CD14-positive monocyte (primary cell): ENCODE measurements around the gene HOPX. TPM values are rescaled to one million over a fixed set of nuclear protein-coding genes. Genes with fewer than 3 reads are reported as not detected.

Experiments
- DNase-seq, 3 donors: peaks; one replicate each; pipeline ENCODE4 v3.0.0-alpha.2; 2011 to 2022
- H2AFZ ChIP-seq: 2 replicates; pipeline ENCODE4 v1.6.0; 2012; ENCODE audit warnings: mild to moderate bottlenecking, low read depth, low read length, inconsistent platforms; ENCODE audit not compliant: insufficient read depth, poor library complexity, severe bottlenecking
- H3K27ac ChIP-seq, 2 donors: 1 replicate in 1 of 2; 2 replicates in 1 of 2; pipeline ENCODE4 v1.5.1; 2012 to 2013; ENCODE audit warnings: low read length in 2 of 2, control low read depth in 1 of 2, inconsistent platforms in 1 of 2, low read depth in 1 of 2, mild to moderate bottlenecking in 1 of 2
- H3K27me3 ChIP-seq, 2 donors: one replicate each; pipeline versions ENCODE4 v1.6.0 to v1.6.1; 2011 to 2013; ENCODE audit warnings: low read length in 2 of 2; ENCODE audit not compliant: control insufficient read depth in 2 of 2, insufficient read depth in 2 of 2
- H3K36me3 ChIP-seq, 2 donors: replicated peaks in 1 of 2; 1 replicate in 1 of 2; 2 replicates in 1 of 2; pipeline versions ENCODE4 v1.5.1 to v1.6.1; 2012 to 2013; ENCODE audit warnings: low read length in 2 of 2, control low read depth in 1 of 2, inconsistent platforms in 1 of 2, mild to moderate bottlenecking in 1 of 2; ENCODE audit not compliant: insufficient read depth in 2 of 2, control insufficient read depth in 1 of 2
- H3K4me1 ChIP-seq, 2 donors: 1 replicate in 1 of 2; 2 replicates in 1 of 2; pipeline versions ENCODE4 v1.5.1 to v1.6.1; 2012 to 2013; ENCODE audit warnings: low read length in 2 of 2, control low read depth in 1 of 2, inconsistent platforms in 1 of 2, mild to moderate bottlenecking in 1 of 2, moderate library complexity in 1 of 2; ENCODE audit not compliant: insufficient read depth in 2 of 2, control insufficient read depth in 1 of 2
- H3K4me2 ChIP-seq: replicated peaks from 2 replicates; pipeline ENCODE3; 2012; ENCODE audit warnings: low read length, moderate library complexity, mild to moderate bottlenecking; ENCODE audit not compliant: poor library complexity, severe bottlenecking; ENCODE audit errors: extremely low read depth
- H3K4me3 ChIP-seq, 3 experiments: fragments of 200-600 bp in 1 of 3; sonication (generic) in 1 of 3; replicated peaks in 1 of 3; 1 replicate in 2 of 3; 2 replicates in 1 of 3; pipeline ENCODE4 v1.5.1; 2011 to 2013; ENCODE audit warnings: low read length in 3 of 3, mild to moderate bottlenecking in 3 of 3, control low read depth in 2 of 3, low read depth in 2 of 3, inconsistent platforms in 1 of 3, moderate library complexity in 1 of 3
- H3K79me2 ChIP-seq: 2 replicates; pipeline ENCODE4 v1.6.0; 2012; ENCODE audit warnings: mild to moderate bottlenecking, control low read depth, inconsistent platforms, low read length, moderate library complexity; ENCODE audit not compliant: insufficient read depth
- H3K9ac ChIP-seq: 2 replicates; pipeline ENCODE4 v1.6.0; 2017; ENCODE audit warnings: low read length, mild to moderate bottlenecking; ENCODE audit not compliant: insufficient read depth, poor library complexity, severe bottlenecking
- H3K9me3 ChIP-seq, 2 donors: replicated peaks in 1 of 2; 1 replicate in 1 of 2; 2 replicates in 1 of 2; pipeline versions ENCODE4 v1.5.1 to v1.6.1; 2012 to 2013; ENCODE audit warnings: low read length in 2 of 2, control low read depth in 1 of 2; ENCODE audit not compliant: control insufficient read depth in 1 of 2, insufficient read depth in 1 of 2
- H4K20me1 ChIP-seq: 2 replicates; pipeline ENCODE4 v1.6.0; 2012; ENCODE audit warnings: mild to moderate bottlenecking, low read length, control low read depth, moderate library complexity; ENCODE audit not compliant: insufficient read depth
- H3K27ac Mint-ChIP-seq, 7 donors: one replicate each; pipeline ENCODE4 v1.8.0; 2020; ENCODE audit warnings: mild to moderate bottlenecking in 7 of 7, mixed read lengths in 7 of 7, moderate library complexity in 6 of 7, inconsistent platforms in 2 of 7
- H3K27me3 Mint-ChIP-seq, 3 donors: one replicate each; pipeline ENCODE4 v1.8.0; 2021 to 2022; ENCODE audit warnings: low read depth in 3 of 3, mild to moderate bottlenecking in 3 of 3, mixed read lengths in 3 of 3, moderate library complexity in 3 of 3, inconsistent platforms in 1 of 3
- H3K36me3 Mint-ChIP-seq, 2 donors: one replicate each; pipeline ENCODE4 v1.8.0; 2020; ENCODE audit warnings: mixed read lengths in 2 of 2, inconsistent platforms in 1 of 2, mild to moderate bottlenecking in 1 of 2
- H3K4me1 Mint-ChIP-seq: one replicate; pipeline ENCODE4 v1.8.0; 2020; ENCODE audit warnings: mild to moderate bottlenecking, mixed read lengths
- H3K4me3 Mint-ChIP-seq, 2 donors: one replicate each; pipeline ENCODE4 v1.8.0; 2020; ENCODE audit warnings: mild to moderate bottlenecking in 2 of 2, mixed read lengths in 2 of 2, moderate library complexity in 1 of 2
- H3K9me3 Mint-ChIP-seq, 7 donors: one replicate each; pipeline ENCODE4 v1.8.0; 2020 to 2022; ENCODE audit warnings: mixed read lengths in 7 of 7, mild to moderate bottlenecking in 6 of 7, moderate library complexity in 6 of 7, inconsistent platforms in 2 of 7
- CTCF ChIP-seq: fragments of 200-600 bp; IDR thresholded peaks from one replicate; pipeline ENCODE4 v1.8.0; 2022; ENCODE audit warnings: antibody characterized with exemption, mild to moderate bottlenecking
- WGBS: methylation state at CpG from one replicate; pipeline ENCODE4 v1.1.5; 2013; ENCODE audit warnings: missing lambda C conversion rate; ENCODE audit not compliant: insufficient coverage; 5-methylcytosine and 5-hydroxymethylcytosine counted together
- intact Hi-C, 2 donors: fragments of 100-400 bp; cut with micrococcal nuclease; formaldehyde crosslinking; loops; one replicate each; pipeline versions ENCODE4 v1.15.0 to v1.15.1; 2023
- polyA plus RNA-seq, 3 donors: library from polyadenylated mRNA; depleted of rRNA in 1 of 3; unstranded in 2 of 3; stranded (reverse) in 1 of 3; fragments of 300-500 nt in 2 of 3; fragments of >200 nt in 1 of 3; fragmentation: Illumina TruSeq in 2 of 3; gene quantifications; 1 replicate in 2 of 3; 2 replicates in 1 of 3; pipeline ENCODE4 v1.2.3, GENCODE V29; 2012 to 2021

HOPX gene
- polyA plus RNA-seq, 3 donors = 0.39 to 1.3 (median 0.52) TPM

- no peak overlapping the region for H3K27ac ChIP-seq
- no peaks in the 10 kb centered on the region for H3K9me3 ChIP-seq
- H3K4me3 Mint-ChIP-seq = no peak overlapping the region
- H2AFZ ChIP-seq = no peak overlapping the region
- 100% methylated on average over 1 of the region's 1 CpG for WGBS
- no peak for DNase-seq
- no peaks in the 10 kb centered on the region for H3K36me3 Mint-ChIP-seq
- no peaks in the 10 kb centered on the region for H3K27me3 ChIP-seq
- no peak overlapping the region for H3K9ac ChIP-seq
- peaks cover 2% of the 10 kb centered on the region for H3K4me1 Mint-ChIP-seq
- H3K4me2 ChIP-seq = no peak overlapping the region
- H3K4me3 ChIP-seq = no peak overlapping the region
- no peaks in the 10 kb centered on the region for H3K36me3 ChIP-seq
- no peak overlapping the region for H3K27ac Mint-ChIP-seq
- no peaks in the 10 kb centered on the region for H3K79me2 ChIP-seq
- TF ChIP-seq CTCF = no peak
- H3K27me3 Mint-ChIP-seq = peaks cover 0 to 3% (median 0%) of the 10 kb centered on the region in 3 donors
- intact Hi-C loops = no loop called here
- H3K4me1 ChIP-seq = no peaks in the 10 kb centered on the region
- no peaks in the 10 kb centered on the region for H4K20me1 ChIP-seq
- peaks cover 0 to 4% (median 0%) of the 10 kb centered on the region in 7 donors for H3K9me3 Mint-ChIP-seq
These were observed 9.3 kb upstream of the HOPX start for GRCh38 chr4:56690393-56690792.

GRCh38 chr4:56689201-56689969 is 8.3 kb upstream of the HOPX start:
- Mint-ChIP-seq H3K4me3 (no peak overlapping the region), H3K36me3 (no peaks in the 10 kb centered on the region), H3K27me3 (peaks cover 0 to 2% (median 1%) of the 10 kb centered on the region in 3 donors), H3K27ac (no peak overlapping the region), H3K4me1 (peaks cover 2% of the 10 kb centered on the region), H3K9me3 (peaks cover 0 to 4% (median 0%) of the 10 kb centered on the region in 7 donors)
- Histone ChIP-seq H3K27me3 (no peaks in the 10 kb centered on the region), H3K4me2 (no peak overlapping the region), H3K79me2 (no peaks in the 10 kb centered on the region), H3K4me1 (no peaks in the 10 kb centered on the region), H3K36me3 (no peaks in the 10 kb centered on the region), H3K4me3 (no peak overlapping the region), H3K27ac (no peak overlapping the region), H4K20me1 (no peaks in the 10 kb centered on the region), H2AFZ (no peak overlapping the region), H3K9ac (no peak overlapping the region), H3K9me3 (no peaks in the 10 kb centered on the region)
- no peak for DNase-seq
- intact Hi-C loops = no loop called here
- WGBS = no CpG with 5 or more reads among the region's 2 CpGs
- TF ChIP-seq CTCF = no peak
